HEK293 (cell line): ENCODE data around the gene THSD7A.

Experiments used
- CTCF ChIA-PET: fragments of 350-600 bp; formaldehyde crosslinking; extraction: SDS; loops from one replicate; lab custom pipeline; 2021; ENCODE audit warnings: antibody characterized with exemption; lab: Yijun Ruan, JAX
- POLR2A ChIA-PET: fragments of 300-600 bp; formaldehyde crosslinking; extraction: SDS; loops from one replicate; lab custom pipeline; 2020; ENCODE audit warnings: antibody characterized with exemption, inconsistent platforms; lab: Yijun Ruan, JAX
- H3K27ac ChIP-seq: fragments of 200-500 bp; sonication (Bioruptor generic); 2 replicates; pipeline ENCODE4 v1.5.1; 2014; ENCODE audit warnings: low read depth, low read length, control low read depth, inconsistent platforms; ENCODE audit errors: extremely low read depth
- H3K36me3 ChIP-seq, 2 experiments: fragments of 200-500 bp in 1 of 2; sonication (Bioruptor generic) in 1 of 2; 1 replicate in 1 of 2; 2 replicates in 1 of 2; pipeline ENCODE4 v1.5.1; 2014 to 2017; ENCODE audit warnings: inconsistent platforms in 2 of 2, low read length in 2 of 2; ENCODE audit not compliant: control insufficient read depth in 2 of 2, insufficient read depth in 1 of 2
- H3K4me1 ChIP-seq: fragments of 200-500 bp; sonication (Bioruptor generic); 2 replicates; pipeline ENCODE4 v1.5.1; 2014; ENCODE audit warnings: mild to moderate bottlenecking, low read length, inconsistent platforms; ENCODE audit not compliant: control insufficient read depth, insufficient read depth
- H3K4me3 ChIP-seq: 2 replicates; pipeline ENCODE4 v1.5.1; 2011; ENCODE audit warnings: low read depth, mild to moderate bottlenecking, control low read depth, low read length, moderate library complexity
- H3K9me3 ChIP-seq: fragments of 200-500 bp; sonication (Bioruptor generic); 2 replicates; pipeline ENCODE4 v1.5.1; 2014; ENCODE audit warnings: low read depth, low read length, inconsistent platforms; ENCODE audit not compliant: control insufficient read depth, insufficient read depth
- HOXC10 ChIP-seq: sonication (generic); formaldehyde crosslinking; IDR thresholded peaks from 2 replicates; pipeline ENCODE4 v1.8.1; 2023; ENCODE audit warnings: mild to moderate bottlenecking, missing genetic modification reagents
- PRDM6 ChIP-seq: fragments of 450-650 bp; formaldehyde crosslinking; IDR thresholded peaks from 2 replicates; pipeline ENCODE4 v1.5.1; 2017; ENCODE audit warnings: missing biosample characterization, missing genetic modification characterization
- SETDB1 ChIP-seq: IDR thresholded peaks from one replicate; pipeline ENCODE4 v1.6.1; 2017; ENCODE audit warnings: mild to moderate bottlenecking, low read length, moderate library complexity, mixed read lengths; ENCODE audit not compliant: insufficient read length
- ZBTB7A ChIP-seq: fragments of 450-650 bp; formaldehyde crosslinking; IDR thresholded peaks from 2 replicates; pipeline ENCODE4 v1.5.1; 2016; ENCODE audit warnings: low read depth, missing biosample characterization, missing genetic modification characterization
- ZFHX2 ChIP-seq: fragments of 450-650 bp; formaldehyde crosslinking; conservative IDR thresholded peaks from 2 replicates; pipeline ENCODE4 v1.5.1; 2016; ENCODE audit warnings: missing biosample characterization, missing genetic modification characterization
- ZNF174 ChIP-seq: fragments of 450-650 bp; formaldehyde crosslinking; IDR thresholded peaks from 2 replicates; pipeline ENCODE4 v1.5.0; 2017; ENCODE audit warnings: missing biosample characterization, mild to moderate bottlenecking, missing genetic modification characterization
- ZNF394 ChIP-seq: fragments of 450-650 bp; formaldehyde crosslinking; IDR thresholded peaks from 2 replicates; pipeline ENCODE4 v1.5.1; 2016; ENCODE audit warnings: missing biosample characterization, missing genetic modification characterization, mild to moderate bottlenecking, moderate library complexity, borderline replicate concordance
- ZNF416 ChIP-seq: fragments of 450-650 bp; formaldehyde crosslinking; IDR thresholded peaks from 2 replicates; pipeline ENCODE4 v1.5.1; 2016; ENCODE audit warnings: missing biosample characterization, missing genetic modification characterization
- ZNF510 ChIP-seq: fragments of 450-650 bp; formaldehyde crosslinking; IDR thresholded peaks from 2 replicates; pipeline ENCODE4 v1.5.1; 2018; ENCODE audit warnings: mild to moderate bottlenecking, missing genetic modification characterization, missing biosample characterization; ENCODE audit not compliant: insufficient replicate concordance
- ZNF521 ChIP-seq: fragments of 450-650 bp; formaldehyde crosslinking; IDR thresholded peaks from 2 replicates; pipeline ENCODE4 v1.5.1; 2017; ENCODE audit warnings: missing biosample characterization, mild to moderate bottlenecking, missing genetic modification characterization
- ZNF544 ChIP-seq: fragments of 450-650 bp; formaldehyde crosslinking; IDR thresholded peaks from 2 replicates; pipeline ENCODE4 v1.5.0; 2017; ENCODE audit warnings: missing biosample characterization, missing genetic modification characterization
- ZNF621 ChIP-seq: fragments of 450-650 bp; formaldehyde crosslinking; IDR thresholded peaks from 2 replicates; pipeline ENCODE4 v1.5.1; 2017; ENCODE audit warnings: missing biosample characterization, missing genetic modification characterization
- ZNF654 ChIP-seq: fragments of 450-650 bp; formaldehyde crosslinking; IDR thresholded peaks from 2 replicates; pipeline ENCODE4 v1.5.1; 2016; ENCODE audit warnings: low read depth, missing biosample characterization, missing genetic modification characterization
- ZNF660 ChIP-seq: fragments of 450-650 bp; IDR thresholded peaks from 2 replicates; pipeline ENCODE4 v1.5.1; 2018; ENCODE audit warnings: missing biosample characterization, mild to moderate bottlenecking, missing genetic modification characterization
- ZNF664 ChIP-seq: fragments of 450-650 bp; formaldehyde crosslinking; IDR thresholded peaks from 2 replicates; pipeline ENCODE4 v1.5.1; 2016; ENCODE audit warnings: missing biosample characterization, missing genetic modification characterization
- ZNF701 ChIP-seq: fragments of 450-650 bp; formaldehyde crosslinking; IDR thresholded peaks from 2 replicates; pipeline ENCODE4 v1.5.1; 2016; ENCODE audit warnings: missing biosample characterization, missing genetic modification characterization
- ZNF707 ChIP-seq: fragments of 450-650 bp; formaldehyde crosslinking; IDR thresholded peaks from 2 replicates; pipeline ENCODE4 v1.5.1; 2016; ENCODE audit warnings: missing biosample characterization, missing genetic modification characterization
- ZNF830 ChIP-seq: fragments of 450-650 bp; IDR thresholded peaks from 2 replicates; pipeline ENCODE4 v1.5.0; 2018; ENCODE audit warnings: missing biosample characterization, missing genetic modification characterization, low read depth, mild to moderate bottlenecking, moderate library complexity
- ZSCAN30 ChIP-seq: fragments of 450-650 bp; IDR thresholded peaks from 2 replicates; pipeline ENCODE4 v1.5.1; 2018; ENCODE audit warnings: missing biosample characterization, mild to moderate bottlenecking, missing genetic modification characterization, moderate library complexity
- ZSCAN5A ChIP-seq: fragments of 450-650 bp; formaldehyde crosslinking; IDR thresholded peaks from 2 replicates; pipeline ENCODE4 v1.5.1; 2016; ENCODE audit warnings: missing biosample characterization, missing genetic modification characterization
- TF ChIP-seq, protein P1 (sequence below): fragments of 450-650 bp; formaldehyde crosslinking; IDR thresholded peaks from 2 replicates; pipeline ENCODE4 v1.5.1; 2016; ENCODE audit warnings: missing biosample characterization, missing genetic modification characterization

THSD7A gene

GRCh38 chr7:11428877-11429581 is 403.0 kb downstream of the THSD7A start:
- Histone ChIP-seq H3K9me3 (no peaks in the 10 kb centered on the region), H3K4me3 (no peak overlapping the region), H3K36me3 (no peaks in the 10 kb centered on the region), H3K4me1 (no peaks in the 10 kb centered on the region), H3K27ac (no peak overlapping the region)
- POLR2A ChIA-PET = no interaction called here
- no peak for TF ChIP-seq ZFHX2 (tag by site-specific recombination)
- CTCF ChIA-PET = interaction anchor here (0.6 kb wide), 1 partner anchor 1237 kb away, joined by 3 read pairs; no protein-coding TSS in a partner anchor

DNA sequence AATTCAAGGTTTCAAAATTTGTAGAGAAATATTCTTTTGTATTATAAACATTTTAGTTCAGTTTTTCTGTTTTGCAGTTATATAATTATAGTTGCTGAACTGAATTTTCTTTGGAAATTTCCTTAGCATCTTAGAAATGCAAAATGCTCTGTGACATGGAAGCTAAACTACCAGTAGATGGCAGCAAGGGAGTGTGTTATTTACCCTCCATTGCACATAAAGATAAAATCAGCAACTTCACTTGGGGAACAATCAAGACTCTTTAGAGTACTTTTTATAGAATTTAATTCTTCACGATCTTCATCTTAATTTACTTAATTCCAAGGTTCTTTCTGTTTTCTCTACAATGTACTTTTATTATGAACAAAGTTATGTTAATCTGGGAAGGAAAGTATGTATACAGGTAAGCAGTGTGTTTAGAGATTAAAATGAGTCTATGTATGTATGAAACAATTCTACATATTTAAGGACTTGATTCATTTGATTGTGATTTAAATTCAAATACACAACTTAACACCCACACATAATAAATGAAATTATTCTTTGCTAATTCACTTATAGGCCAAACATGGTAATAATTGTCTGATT is 404.2 kb downstream of the THSD7A start:
- H3K36me3 ChIP-seq = no peaks in the 10 kb centered on the region
- no peak overlapping the region for H3K4me3 ChIP-seq
- ChIA-PET CTCF (interaction anchor here (0.7 to 1.1 kb wide), 3 partner anchors 427 to 1068 kb away, joined by 3 to 4 read pairs (median 3); no protein-coding TSS in a partner anchor), POLR2A (no interaction called here)
- H3K27ac ChIP-seq = no peak overlapping the region
- TF ChIP-seq HOXC10 (CRISPR knock-in tag) (no peak), ZNF654 (tag by site-specific recombination) (peak; percentile 74), ZNF660 (0 out of 2 replicates have a peak, but pooled peaks have one; percentile 26), ZNF174 (tag by site-specific recombination) (no peak)
- no peaks in the 10 kb centered on the region for H3K9me3 ChIP-seq
- no peaks in the 10 kb centered on the region for H3K4me1 ChIP-seq

DNA sequence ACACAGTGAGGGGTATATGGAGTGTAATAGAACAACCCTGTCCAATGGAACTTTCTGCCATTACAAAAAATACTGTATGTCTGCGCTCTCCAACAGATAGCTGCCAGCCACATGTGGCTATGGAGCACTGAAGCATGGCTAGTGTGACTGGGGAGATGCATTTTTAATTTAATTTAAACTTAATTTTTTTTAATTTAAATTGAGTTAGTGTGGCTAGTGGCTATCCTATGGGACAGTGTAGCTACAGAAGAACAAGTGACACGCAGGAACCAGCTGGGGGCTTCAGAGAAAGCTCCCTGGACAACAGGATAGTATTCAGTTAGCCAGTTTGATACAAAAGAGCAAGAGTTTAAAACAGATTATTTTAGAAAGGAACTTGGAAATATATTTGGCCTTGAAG is 408.0 kb downstream of the THSD7A start:
- H3K4me3 ChIP-seq = no peak overlapping the region
- H3K36me3 ChIP-seq = no peaks in the 10 kb centered on the region
- H3K9me3 ChIP-seq = no peaks in the 10 kb centered on the region
- TF ChIP-seq, protein P1, sequence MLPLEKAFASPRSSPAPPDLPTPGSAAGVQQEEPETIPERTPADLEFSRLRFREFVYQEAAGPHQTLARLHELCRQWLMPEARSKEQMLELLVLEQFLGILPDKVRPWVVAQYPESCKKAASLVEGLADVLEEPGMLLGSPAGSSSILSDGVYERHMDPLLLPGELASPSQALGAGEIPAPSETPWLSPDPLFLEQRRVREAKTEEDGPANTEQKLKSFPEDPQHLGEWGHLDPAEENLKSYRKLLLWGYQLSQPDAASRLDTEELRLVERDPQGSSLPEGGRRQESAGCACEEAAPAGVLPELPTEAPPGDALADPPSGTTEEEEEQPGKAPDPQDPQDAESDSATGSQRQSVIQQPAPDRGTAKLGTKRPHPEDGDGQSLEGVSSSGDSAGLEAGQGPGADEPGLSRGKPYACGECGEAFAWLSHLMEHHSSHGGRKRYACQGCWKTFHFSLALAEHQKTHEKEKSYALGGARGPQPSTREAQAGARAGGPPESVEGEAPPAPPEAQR (tag by site-specific recombination) = no peak
- TF ChIP-seq ZNF416 (tag by site-specific recombination) (no peak), ZNF664 (tag by site-specific recombination) (no peak), ZNF621 (tag by site-specific recombination) (no peak), ZNF521 (tag by site-specific recombination) (no peak), PRDM6 (no peak), ZBTB7A (tag by site-specific recombination) (no peak), ZNF707 (tag by site-specific recombination) (no peak), ZSCAN5A (tag by site-specific recombination) (no peak), ZNF544 (tag by site-specific recombination) (no peak), ZNF701 (tag by site-specific recombination) (no peak), ZSCAN30 (tag by site-specific recombination) (no peak), ZNF510 (tag by site-specific recombination) (no peak), SETDB1 (no peak), ZNF394 (tag by site-specific recombination) (no peak), ZNF830 (no peak)
- H3K27ac ChIP-seq = no peak overlapping the region
- ChIA-PET CTCF (no interaction called here), POLR2A (no interaction called here)
- H3K4me1 ChIP-seq = no peaks in the 10 kb centered on the region
